Superior temporal gyrus (tissue), 1 donor: ENCODE data around the gene MINDY4.
"Not testable (repeated sequence)": the region's sequence is repeated elsewhere in the genome, so short reads cannot be mapped to it uniquely, and the experiment has no call there.

Experiments used
- DNase-seq: peaks from one replicate; pipeline ENCODE4 v3.0.0-alpha.2; 2016; ENCODE audit errors: extremely low spot score

MINDY4 gene

DNA sequence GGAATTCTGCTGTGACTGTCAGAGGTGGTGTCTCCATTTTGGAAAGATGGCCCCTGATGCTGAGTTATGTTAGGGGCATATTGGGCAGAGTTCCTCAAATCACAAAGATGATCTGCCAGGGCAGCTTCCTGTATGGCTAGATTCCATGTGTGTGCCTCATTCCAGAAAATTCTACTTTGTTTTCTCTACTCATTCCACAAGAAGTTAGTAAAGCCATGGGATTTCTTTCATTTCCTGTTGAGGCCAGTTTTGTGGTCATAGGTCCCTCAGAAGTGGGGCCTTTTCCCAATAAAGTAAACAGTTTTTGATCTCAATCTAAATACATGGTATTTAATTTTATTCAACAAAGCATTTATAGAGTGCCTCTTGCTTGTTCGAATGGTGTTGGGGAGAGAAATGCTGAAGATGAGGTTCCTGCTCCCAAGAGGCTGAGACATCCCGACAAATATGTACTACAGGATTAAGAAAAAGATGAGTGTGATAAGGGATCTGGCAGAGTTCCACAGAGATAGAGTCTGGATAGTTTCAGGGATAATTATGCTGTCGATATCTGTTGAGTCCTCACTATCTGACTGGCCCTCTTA is 33.0 kb downstream of the MINDY4 start:
- DNase-seq: no peak

DNA sequence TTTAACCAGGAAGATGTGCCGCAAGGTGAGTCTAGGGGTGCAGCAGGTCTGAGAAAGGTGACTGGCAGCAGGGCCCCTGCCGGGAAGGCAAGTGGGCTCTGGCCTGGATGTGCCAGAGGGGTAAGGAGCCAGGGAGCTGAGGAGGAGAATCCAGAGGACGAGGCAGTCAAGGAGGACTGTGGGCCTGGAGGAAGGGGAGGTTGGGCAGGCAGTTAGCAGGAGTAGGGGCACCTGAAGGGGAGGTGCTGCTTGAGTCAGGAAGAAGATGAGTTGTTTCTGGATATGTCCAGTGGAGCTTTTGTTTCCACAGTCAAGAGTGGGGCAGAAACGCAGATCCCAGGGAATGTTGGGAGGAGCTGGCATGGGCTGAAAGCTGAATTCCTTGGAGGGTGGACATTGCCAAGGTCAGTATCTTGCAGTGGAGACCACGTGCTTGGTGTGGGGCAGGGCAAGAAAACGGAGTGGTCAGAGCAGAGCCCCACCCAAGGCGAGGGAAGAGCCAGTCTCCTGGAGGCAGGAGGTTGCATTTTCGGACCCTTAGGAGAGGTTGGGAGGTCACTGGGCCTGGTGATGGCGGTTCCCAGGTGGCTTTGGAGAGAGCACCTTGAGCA is 34.0 kb downstream of the MINDY4 start:
- DNase-seq: no peak

GRCh38 chr7:30805931-30806330 is 34.7 kb downstream of the MINDY4 start:
- no peak for DNase-seq

GRCh38 chr7:30807477-30807876 is 36.3 kb downstream of the MINDY4 start:
- DNase-seq: not testable (repeated sequence)

- not testable (repeated sequence) for DNase-seq
Observed at GRCh38 chr7:30807941-30808340, 36.7 kb downstream of the MINDY4 start.

DNA sequence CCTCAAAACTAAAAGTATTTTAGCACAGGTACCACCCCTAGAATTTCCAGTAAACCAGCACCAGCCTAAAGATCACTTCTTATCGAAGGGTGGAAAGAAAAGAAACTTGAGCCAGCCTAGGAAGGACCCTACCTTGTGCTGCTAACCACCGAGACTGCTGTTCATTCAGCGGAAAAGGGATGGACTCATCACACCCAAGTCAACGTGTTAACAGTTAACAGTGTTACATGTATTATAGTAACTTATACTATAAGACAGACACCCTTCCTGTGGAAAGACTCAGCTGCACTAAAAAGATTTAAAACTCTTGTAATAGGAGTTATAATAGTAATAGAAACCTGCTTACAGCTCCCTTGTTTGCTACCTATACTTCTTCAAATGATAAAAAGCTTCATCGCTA is 39.8 kb downstream of the MINDY4 start:
- DNase-seq: no peak

- DNase-seq: no peak
Observed at GRCh38 chr7:30812676-30813075, 41.5 kb downstream of the MINDY4 start.

DNA sequence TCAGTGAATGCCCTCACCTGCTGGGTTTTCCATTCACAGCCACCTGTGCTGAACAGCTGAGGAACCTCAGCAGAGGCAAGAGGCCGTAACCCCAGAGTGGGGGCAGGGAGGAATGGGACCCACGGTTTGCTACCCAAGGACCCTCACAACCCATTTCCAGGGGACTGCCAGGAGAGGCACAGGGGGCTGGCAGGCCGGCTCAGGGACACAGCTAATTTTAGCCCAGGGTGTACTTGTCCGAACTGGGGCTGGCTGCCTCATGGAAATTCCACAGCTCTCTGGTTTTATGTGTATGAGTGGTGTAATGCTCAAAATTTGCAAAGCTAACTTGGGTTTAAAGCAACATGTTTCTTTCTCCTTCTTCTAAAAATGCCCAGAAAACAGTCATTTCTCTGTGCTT is 42.2 kb downstream of the MINDY4 start:
- DNase-seq: no peak

DNA sequence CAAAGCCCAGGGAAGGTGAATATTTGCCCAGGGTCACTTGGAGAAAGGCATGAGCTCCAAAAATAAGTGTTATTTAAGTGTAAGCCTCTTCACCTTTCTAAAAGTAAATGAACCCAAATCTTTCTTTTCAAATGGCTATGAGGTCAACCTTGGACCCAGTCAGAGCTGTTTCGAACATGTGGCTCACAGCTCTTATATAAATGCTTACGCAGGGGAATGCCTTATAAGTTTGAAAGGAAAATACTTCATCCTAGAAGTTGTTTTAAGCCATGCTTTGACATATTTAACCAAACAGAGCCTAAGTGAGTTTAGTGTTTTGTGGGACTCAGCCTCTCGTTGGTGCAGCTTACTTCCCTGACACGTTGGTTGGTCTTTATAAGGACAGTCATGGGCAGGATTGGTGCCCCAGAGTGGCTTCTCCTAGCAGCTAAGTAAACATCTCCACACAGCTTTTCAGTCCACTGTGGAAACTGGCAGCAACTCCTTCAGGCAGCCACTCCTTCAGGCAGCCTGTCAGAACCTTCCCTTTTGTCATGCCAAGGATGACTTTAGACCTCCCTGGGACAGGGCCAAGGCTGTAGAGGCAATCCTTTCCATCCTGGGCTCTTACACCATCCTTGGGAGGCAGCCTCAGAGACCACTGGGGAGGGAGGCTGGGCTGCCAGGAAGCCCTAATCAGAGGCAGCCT is 43.6 kb downstream of the MINDY4 start:
- DNase-seq: no peak

DNA sequence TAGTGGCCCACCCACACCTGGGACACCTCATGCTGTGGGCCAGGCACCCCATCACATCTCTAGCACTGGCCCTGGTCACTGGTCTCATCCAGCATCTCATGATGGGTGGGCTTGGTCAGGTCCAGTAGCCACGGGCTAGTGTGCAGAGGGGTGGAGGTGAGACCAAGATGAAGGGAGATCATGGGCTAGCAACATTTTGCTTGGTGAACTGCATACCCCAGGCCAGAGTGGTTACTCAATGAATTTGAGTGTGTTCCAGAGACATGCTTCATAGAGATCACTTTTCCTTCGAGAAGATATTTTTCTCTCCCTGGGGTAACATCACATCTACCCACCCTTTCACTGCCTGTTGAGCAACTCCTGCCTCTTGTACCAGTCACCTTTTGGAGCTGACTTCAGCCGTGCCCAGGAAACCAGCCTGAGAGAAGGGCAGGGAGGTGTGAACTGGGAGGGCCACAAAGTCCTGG is 44.2 kb downstream of the MINDY4 start:
- DNase-seq: no peak

- DNase-seq: no peak
Observed at GRCh38 chr7:30815951-30816644, 44.9 kb downstream of the MINDY4 start.

GRCh38 chr7:30816645-30817370 is 45.6 kb downstream of the MINDY4 start:
- no peak for DNase-seq

DNA sequence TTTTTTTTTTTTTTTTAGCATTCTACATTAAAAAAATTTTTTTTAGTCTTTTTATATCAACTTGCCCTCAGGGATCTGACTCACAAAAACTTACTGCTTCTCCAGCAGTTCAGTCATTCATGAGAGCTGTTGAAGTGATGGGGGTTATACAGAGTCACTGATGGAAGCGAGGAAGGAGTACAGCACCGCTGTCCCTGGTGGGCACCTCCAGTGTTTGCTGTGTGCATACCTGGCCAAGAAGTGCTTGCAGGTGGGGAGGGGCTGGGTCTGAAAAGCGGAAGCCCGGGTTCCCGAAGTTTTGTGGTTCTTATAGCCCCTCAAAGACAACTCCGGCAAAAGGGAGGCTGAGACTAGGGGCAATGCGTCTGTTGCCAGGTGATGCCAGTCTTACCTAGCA is 46.2 kb downstream of the MINDY4 start:
- DNase-seq: no peak

- DNase-seq: no peak
Observed at GRCh38 chr7:30824821-30825720, 53.9 kb downstream of the MINDY4 start.

GRCh38 chr7:30826181-30826580 is 55.0 kb downstream of the MINDY4 start:
- DNase-seq: no peak

GRCh38 chr7:30828591-30828990 is 57.4 kb downstream of the MINDY4 start:
- no peak for DNase-seq

DNA sequence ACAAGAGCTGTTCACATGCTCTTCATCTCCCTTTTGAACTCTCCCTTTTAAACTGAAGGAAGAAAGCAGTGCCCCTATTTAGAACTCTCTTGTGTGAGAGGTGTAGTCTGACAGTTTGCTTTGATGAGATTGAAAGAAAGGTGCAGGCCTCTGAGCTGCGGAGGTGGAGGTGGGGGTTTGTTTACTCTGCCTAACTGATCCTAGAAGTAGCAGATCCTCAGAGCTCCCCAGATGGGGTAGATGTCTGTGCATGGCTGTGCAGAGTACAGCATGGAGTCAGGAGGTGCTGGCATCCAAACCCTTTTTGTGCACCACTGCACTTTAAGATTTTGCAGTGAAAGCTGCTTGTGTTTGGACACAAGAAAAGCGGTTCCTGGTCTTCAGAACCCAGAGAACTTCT is 58.3 kb downstream of the MINDY4 start:
- no peak for DNase-seq

DNA sequence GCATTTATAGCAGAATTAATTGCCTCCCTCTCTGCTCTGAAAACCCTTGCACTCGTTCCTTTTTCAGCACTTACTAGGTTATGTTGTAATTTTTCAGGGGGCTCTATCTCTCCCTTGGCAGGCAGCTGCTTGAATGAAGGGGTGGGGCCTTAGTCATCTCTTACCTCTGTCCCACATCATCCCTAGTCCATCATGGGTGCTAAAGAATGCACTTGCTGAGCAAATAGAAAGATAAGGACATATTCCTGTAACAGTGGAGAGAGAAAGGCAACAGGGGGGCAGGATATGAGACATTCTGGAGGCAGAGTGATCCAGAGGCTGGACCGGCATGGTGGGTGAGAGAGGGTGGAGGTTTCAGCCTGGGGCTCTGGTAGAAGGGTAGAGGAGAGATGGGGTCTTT is 60.0 kb downstream of the MINDY4 start:
- no peak for DNase-seq

GRCh38 chr7:30831936-30832335 is 60.7 kb downstream of the MINDY4 start:
- DNase-seq: no peak

- DNase-seq: not testable (repeated sequence)
Observed at GRCh38 chr7:30834017-30834674, 62.9 kb downstream of the MINDY4 start.
